Thyroid gland (tissue), 4 donors: ENCODE measurements around the gene NHSL1.

Experiments used
- POLR2A ChIP-seq, 2 donors: fragments of 450-650 bp; IDR thresholded peaks; one replicate each; pipeline ENCODE4 v1.6.1; 2017; ENCODE audit warnings: antibody characterized with exemption in 2 of 2, mild to moderate bottlenecking in 2 of 2, moderate library complexity in 1 of 2
- TF ChIP-seq, protein P1 (sequence below), 6 experiments: fragments of 200-600 bp in 3 of 6; fragments of 450-650 bp in 3 of 6; sonication (generic) in 3 of 6; IDR thresholded peaks; one replicate each; pipeline ENCODE4 v1.5.1; 2016 to 2019; ENCODE audit warnings: antibody characterized with exemption in 6 of 6, mild to moderate bottlenecking in 2 of 6, inconsistent platforms in 1 of 6, moderate library complexity in 1 of 6

GRCh38 chr6:138508676-138508988 lies 9.3 kb upstream of the NHSL1 start:
- TF ChIP-seq, protein P1, sequence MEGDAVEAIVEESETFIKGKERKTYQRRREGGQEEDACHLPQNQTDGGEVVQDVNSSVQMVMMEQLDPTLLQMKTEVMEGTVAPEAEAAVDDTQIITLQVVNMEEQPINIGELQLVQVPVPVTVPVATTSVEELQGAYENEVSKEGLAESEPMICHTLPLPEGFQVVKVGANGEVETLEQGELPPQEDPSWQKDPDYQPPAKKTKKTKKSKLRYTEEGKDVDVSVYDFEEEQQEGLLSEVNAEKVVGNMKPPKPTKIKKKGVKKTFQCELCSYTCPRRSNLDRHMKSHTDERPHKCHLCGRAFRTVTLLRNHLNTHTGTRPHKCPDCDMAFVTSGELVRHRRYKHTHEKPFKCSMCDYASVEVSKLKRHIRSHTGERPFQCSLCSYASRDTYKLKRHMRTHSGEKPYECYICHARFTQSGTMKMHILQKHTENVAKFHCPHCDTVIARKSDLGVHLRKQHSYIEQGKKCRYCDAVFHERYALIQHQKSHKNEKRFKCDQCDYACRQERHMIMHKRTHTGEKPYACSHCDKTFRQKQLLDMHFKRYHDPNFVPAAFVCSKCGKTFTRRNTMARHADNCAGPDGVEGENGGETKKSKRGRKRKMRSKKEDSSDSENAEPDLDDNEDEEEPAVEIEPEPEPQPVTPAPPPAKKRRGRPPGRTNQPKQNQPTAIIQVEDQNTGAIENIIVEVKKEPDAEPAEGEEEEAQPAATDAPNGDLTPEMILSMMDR (IDR thresholded peaks at IDR 0.05) = no peak
- no peak for TF ChIP-seq POLR2A (IDR thresholded peaks at IDR 0.05)
